ELR (cell line): Measurements from ENCODE around the gene HOXB5.

ENCODE experiments used
- DNase-seq: peaks from one replicate; pipeline ENCODE4 v3.0.0-alpha.2; 2015; ENCODE audit warnings: low read depth

HOXB5 gene

DNA sequence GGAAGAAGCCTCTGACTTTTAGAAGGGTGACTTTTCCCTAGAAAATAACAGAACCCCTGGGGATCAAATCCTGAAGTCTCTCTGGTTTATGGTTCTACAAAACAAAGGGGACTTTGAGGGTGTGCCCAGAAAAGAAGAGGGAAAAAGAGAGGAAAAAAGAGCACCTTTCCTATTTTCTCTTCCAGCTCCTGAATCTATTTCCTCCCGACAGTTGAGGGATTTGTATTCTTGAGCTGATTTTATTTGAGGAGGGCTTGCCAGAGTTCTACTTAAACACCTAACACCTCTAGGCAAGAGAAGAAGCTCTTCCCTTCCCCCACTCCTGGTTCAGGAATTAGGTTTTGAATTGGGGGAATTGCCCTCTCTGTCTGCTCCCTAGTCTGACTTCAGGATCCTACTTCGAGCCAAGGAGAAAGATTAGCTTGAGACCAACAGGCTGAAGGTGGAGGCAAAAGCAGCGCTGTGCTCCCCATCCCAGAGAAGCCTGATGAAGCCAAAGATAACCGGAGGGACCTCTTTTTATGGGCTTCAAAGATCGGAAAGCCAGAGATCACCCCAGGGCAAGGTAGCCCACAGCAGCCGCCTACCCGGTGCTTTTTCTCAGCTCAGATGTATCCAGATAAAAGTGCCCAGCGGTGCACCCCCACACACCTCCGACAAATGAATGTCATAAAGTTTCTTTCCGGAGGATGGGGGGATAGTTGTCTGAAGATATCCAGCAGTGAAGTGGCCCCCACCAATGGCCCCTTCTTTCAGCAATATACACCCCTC lies 4.3 kb downstream of the HOXB5 start:
- DNase-seq, result no peak

DNA sequence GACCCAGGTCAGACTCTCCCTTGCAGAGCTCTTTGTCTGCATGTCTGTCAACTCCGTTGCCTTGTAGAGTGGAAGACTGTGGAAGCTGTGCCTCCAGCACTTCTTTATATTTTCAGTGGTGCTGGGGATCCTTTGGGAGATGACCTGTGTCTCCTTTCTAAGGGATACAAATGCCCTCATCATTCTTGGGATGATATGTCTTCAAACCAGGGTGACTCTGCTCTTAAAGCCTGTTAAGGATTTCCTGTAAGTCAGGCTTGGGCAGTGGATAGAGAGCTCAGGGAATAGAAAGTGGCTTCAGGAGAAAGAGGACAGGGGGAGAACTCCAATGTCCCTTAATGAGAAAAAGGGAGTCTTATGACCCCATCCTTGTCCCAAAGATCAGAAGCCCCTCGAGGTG lies 5.1 kb downstream of the HOXB5 start:
- DNase-seq, result no peak

GRCh38 chr17:48588074-48588415 lies 5.5 kb downstream of the HOXB5 start:
- no peak for DNase-seq

DNA sequence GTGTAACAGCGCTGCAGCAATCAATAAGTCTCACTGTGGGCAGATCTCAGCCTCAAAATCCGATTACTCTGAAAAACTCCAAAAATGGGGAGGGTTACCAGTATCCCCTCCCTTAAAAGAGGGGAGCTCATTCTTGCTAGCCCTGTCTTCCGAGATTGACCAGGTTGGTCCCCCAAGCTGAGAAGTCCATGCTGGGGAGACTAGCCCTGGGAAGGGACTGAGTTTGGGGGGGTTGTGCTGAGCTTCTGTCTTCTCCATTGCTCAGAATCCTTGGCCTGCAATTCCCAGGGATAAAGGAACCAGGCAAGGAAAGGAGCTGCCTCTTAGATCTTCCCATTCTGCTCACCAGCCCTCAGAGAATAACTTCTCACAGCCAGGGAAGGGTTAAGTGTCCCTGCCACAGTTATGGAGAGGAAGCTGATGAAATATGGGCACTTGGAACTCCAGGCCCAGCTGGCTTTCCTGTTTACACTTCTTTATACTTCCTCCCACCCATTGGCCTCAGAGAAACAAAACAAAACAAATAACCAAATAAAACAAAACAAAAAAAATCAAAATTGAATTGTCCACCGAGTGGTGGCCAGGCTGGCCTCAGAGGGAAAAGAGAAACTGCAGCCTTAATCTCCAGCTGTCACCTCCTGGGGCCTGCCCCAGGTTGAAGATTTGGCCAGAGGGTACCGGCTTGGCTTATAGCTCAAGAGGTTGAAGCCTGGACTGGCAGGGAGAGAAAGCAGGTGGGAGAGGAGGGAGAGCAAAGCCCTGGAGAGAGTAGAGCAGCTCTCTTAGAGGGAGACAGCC lies 6.1 kb downstream of the HOXB5 start:
- no peak for DNase-seq

DNA sequence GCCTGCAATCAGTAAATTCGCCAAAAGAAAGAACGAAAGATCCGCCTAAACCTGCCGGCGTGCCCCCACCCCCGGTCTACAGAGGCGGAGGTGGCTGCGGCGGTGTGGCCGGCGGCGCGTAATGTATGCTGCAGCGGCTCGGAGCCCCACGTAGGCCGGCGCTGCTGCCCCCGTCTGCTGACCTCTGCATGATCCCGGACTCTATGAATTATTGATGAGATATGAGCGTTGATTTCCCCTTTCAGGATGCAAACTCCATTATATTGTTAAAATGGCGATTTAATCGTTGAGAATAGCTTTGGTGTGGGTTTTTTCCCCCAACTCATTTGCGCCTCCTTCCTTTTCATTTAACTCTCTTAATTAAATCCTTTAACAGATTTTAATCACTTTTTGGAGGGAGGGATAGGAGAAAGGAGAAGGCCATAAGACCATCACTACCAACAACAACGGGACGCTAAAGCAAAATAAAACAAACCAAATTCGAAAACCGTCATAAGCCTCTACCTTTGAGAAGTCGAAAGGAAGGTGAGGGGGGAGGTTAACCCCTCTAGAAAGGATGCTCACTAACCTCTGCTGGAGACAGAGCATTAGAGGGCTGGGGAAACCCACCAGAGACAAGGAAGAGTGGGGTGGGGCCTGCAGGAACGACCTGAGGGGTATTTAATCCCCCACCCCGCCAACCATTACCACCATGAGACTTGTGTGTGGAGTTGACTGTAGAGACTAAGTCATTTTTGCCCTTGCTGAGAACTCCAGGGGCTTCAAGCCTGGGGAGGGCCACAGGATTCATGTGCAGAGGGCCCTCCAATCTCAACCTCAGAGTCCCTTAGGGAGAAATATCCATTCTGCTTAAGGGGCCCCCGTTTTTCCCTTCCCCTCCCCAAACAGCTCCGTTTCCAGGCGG lies 7.0 kb downstream of the HOXB5 start:
- DNase-seq, result no peak

DNA sequence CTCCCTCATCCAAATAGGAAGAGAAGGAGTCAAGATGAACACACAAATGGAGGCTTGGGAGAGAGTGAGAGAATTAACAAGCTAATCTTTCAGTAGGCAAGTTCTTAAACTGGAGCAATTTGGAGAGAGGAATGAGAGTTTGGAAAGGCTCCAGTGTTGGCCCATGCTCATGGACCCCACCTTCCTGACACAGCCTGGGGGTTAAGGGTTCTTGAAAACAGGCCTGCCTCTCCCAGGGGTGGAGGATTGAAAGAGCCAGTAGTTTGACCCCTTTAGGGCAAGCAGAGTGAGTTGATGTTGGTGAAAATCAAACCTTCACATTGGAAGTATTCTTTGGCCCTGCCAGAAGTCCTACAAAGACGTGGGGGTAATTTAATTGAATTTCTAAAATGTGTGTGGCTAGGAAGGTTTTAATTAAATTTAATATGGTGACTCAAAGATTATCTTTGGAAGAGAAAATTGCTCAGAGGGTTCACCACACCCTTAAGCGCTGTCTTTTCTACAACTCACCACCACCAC lies 9.3 kb downstream of the HOXB5 start:
- no peak for DNase-seq

- DNase-seq, result no peak
Measured at GRCh38 chr17:48583708-48584222, 9.8 kb downstream of the HOXB5 start.

DNA sequence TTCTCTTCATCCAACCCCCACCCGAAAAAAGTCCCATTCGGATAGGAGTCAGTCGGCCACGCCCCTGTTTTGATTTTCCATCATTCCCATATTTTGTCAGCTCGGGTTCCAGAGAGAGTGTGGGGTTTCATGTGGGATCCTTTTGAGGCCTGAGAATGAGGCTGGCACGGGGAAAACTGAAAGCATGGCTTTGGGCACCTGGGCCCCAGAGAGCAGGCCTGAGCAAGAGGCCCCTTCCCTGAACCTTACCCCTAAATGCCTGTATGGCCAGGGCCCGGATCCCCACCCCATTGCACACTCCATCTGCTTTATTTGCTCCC lies 10.9 kb downstream of the HOXB5 start:
- no peak for DNase-seq

DNA sequence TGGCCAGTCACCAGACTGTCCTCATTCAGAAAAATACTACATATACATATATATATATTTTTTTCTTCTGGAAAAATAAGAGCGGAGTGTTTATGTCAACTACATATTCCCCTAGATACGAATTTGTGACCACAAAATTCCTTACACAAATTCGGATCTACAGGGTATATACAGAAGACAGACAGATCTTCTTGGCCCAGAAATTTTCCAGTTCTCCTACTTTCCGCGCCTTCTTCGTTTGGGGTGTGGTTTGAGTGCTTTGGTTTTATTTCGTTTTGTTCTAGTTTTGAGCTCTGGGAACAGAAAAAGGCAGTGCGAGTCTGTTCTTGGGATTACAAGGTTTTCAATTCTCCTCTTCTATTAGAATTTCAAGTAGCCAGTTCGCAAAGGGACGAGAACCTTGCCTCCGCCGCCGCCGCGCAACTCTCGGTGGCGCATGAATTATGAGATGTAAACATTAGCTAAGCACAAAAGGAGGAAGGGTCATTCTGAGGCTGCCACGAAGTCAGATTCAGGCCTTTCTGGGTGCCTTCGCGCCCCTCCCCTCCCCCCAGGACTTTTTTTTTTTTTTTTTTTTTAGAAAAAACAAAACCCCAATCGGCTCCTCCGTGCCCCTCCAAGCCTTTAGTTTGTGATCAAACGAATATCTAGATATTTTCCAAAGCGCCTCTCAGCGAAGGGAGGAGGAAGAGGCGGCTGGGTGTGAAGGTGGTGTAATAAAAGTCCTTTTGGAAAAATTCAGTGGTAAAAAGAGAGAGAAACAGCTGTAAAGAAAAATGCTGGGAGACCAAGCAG lies 13.6 kb downstream of the HOXB5 start:
- DNase-seq, result no peak

- no peak for DNase-seq
Measured at GRCh38 chr17:48579471-48579759, 14.2 kb downstream of the HOXB5 start.

DNA sequence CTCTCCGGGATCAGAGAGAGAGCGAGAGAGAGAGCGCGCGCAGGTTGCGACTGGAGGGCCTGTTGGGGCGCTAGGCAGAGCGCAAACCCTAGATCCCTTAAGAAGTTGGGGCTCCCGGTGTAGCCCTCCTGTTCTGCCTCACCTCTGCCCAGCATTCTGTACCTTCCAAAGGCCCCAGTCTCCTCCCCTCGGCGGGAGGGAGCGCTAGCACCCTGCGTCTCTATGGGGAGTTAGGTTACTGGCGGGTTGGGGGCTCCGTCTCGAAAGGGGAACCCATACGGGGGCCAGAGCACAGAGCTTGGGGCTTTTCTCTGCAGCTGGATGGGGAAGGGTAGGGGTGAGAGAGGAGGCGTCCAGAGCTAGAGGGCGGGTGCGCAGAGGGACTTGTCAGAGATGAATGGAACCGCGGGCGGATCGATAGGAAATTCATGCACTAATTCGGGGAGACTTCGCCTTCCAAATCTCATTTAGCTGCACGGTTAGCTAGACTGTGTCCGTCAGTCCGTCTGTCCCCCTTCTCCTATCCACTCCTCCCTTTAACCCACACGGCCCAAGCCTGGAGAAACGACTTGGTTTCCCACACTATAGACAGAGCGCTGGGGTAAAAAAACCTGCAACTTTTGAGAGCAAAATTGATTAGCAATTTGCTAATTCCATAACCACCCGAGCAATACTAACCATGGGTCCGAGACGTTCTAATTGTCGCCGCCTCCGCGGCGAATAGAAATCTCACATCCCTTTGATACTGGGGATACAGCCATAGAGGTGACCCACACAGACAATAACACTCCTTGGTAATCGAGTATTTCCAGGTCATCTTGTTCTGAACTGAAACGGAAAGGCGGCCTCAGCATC lies 14.7 kb downstream of the HOXB5 start:
- DNase-seq, result no peak

DNA sequence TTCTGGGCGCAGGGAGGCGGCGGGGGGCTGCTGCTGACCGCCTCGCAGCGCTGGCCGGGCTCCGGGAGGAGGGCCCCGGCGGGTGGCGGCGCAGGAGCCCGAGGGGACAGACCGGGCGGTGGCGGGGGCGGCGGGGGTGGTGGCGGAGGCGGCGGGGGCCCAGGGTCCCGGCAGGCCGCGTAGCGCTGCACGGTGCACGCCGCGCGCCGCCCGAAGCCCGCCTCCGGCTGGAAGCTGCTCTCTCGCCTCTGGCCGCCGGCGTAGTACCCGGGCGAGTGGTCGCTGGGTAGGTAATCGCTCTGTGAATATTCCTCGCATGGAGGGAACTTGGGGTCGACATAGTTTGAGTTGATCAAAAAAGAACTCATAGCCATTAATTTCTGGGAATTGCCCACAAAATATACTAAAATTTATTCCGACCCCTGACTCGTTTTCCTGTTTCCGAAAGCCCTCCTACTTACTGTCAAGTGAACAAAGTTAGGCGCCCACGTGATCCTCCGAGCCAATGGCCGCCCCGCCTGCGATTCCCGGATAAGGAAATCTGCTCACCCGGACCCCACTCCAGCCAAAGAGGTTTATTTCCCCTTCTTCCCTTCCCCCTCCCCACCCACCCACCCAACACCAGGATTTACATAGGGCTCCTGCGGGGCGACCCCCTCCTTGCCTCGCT lies 15.5 kb downstream of the HOXB5 start, which contains the start of gene HOXB4:
Gene HOXB4, minus strand, starts transcription at position 405 of the 670 bp plus-strand sequence. Its CDS starts 31 bp downstream, at position 374.
- no peak for DNase-seq

DNA sequence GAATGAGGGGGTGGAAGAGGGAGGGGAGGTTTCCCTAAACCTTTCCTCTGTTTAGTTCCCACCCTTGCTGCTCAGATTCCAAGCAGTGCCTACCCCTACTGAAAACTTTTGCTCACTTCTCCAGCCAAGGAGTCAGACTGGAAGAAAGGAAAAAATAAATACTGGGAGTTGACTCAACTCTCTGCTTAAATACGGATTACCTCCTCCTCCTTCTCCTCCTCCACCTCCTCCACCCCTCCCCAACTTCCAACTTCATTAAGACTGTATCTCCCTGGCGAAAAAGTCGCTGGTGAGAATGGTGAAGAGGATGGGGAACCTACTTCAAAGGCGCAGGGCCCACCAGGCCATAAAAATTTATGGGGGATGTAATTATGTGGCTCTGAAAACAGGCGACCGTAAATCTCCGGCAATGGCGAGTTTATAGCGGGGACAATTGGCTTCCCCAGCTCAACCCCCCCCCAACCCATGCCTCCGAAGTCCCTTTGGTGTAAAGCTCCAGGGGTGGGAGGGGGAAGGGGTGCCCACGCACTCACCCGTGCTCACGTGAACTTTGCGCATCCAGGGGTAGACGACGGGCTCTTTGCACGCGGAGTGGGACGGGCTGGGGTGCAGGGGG lies 16.1 kb downstream of the HOXB5 start:
- no peak for DNase-seq

DNA sequence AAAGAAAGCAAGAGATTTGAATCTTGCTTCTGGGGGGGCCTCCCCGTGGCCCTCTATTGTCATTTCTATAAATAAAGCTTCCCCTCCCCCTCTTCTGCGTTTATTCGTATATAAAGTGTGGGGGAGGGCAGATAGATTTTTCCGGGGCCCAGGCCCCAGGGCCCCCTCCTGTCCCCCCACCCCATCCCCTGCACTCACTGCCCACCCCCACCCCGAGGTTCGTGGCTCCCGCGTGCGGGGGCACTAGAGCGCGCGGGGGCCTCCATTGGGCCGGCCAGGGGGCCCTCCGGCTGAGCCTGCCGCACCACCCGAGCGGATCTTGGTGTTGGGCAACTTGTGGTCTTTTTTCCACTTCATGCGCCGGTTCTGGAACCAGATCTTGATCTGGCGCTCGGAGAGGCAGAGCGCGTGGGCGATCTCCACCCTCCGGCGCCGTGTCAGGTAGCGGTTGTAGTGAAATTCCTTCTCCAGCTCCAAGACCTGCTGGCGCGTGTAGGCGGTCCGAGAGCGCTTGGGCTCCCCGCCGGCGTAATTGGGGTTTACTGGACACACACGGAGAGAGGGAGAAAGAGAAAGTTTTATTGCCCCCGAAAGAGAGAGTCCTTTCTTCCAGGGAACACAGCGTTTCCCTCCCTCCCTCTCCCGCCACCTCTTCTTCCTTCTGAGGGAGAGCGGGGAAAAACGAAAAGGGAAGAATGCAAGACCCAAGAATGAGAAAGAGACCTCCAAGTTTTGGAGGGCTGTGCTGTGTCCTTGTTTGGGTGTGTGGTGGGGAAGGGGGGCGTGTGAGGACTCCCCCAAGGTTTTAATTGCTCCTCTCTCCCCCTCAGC lies 16.9 kb downstream of the HOXB5 start:
- DNase-seq, result peak; percentile 57

DNA sequence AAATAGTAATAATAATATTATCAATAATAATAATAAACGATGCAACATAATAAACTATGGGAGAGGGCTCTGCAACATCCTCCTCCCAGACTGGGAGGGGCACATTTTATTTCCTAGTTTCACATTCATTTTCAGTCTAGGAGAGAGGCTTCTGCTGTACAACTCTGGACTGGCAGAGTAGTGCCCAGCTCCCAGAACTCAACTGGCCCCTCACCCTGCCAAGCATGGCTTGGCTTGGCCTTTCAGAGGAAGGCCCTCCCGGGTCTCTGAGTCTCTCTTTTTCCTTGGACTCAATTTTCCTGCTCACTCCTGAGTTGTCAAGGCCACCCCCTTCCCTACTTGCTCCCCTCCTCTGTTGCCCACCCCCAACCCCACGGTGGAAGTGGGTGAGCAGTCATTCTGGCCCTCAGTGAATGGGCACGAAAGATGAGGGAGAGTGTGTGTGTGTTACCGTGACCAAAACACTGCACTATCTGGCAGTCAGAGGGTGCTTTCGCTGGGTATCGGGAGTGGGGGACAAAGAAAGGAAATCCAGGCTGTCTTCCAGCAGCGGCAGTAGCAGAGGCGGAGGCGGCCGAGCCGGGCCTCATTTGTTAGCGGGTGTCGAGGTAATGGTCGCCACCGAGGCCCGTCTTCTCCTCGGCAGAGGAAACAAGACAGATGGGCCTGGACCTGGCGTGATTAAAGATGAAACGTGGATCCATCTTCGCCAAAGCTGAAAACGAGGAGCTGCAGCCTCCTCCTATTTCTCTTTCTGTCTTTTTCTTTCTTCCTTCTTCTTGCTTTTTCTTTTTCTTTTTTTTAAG lies 17.7 kb downstream of the HOXB5 start:
- no peak for DNase-seq

- no peak for DNase-seq
Measured at GRCh38 chr17:48575066-48575582, 18.5 kb downstream of the HOXB5 start.

DNA sequence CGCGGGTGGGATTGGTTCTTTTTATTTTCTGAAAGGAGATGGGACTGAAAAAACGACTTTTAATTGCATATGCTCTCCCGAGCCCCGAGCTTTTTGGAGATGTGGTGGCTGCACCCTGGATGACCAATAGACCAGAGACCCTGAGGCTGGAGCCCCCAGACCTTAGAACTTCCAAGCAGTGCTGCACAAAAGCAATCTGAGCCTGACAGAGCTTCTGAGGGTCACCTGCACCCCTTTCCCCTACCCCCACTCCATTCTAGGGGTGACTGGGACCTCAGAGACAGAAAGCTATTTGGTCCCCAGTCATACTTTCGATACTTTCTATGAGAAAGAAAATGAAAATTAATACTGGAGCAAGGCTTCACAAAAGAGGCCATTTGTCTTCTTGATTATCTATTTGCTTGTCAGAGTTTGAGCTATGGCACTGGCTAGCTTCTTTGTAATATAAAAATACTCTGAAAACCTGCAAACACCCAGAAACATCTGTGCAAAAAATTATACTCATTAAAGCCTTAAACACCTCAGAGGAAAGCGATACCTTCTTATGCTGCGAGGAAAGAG lies 19.0 kb downstream of the HOXB5 start:
- DNase-seq, result no peak
